Measurements from ENCODE around the gene GPR55.

Gene GPR55

DNA sequence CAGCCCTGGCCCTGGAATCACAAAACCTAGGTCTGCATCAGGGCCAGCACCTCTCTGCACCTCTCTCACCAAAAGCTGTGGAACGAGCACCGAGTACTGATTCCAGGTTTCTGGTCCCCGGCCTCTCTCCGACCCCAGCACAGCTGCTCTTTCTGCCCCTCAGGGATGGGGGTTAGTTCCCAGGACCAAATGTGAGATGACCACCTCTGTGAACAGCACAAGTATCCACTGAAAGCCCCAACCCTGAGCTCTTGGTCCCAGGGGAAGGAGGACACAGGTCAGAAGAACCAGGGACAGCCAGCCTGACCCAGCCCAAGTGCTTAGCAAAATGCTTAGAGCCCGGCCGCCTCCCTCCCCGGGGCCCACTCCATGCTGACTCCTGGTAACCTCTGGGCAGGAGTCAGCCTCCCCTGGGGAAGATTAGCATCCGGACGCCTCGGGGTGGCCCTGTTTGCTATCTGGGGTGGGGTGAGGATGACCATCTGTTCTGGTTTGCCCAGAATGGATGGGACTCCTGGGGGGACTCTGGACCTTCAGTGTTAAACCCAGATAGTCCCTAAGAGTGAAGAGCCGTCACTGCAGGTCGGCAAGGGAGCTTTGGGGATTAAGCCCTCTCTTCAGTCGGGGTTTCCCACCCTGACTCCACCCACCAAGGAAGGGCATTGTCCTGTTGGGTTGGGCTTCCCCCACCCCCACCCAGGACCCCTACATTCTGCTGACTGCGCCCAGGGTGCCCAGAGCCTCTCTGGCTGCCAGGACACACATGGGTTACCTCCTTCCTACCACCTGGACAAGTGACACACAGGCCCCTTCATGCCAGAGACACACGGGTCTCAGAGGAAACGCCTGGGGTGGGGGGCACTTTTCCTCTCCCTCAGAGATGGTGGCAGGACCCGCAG, 9.4 kb upstream of the GPR55 start:
- DNase-seq (ENCODE audit: low read depth) = no peak

GRCh38 chr2:230933521-230934180, 8.6 kb upstream of the GPR55 start:
- DNase-seq (ENCODE audit: low read depth) = no peak

- no peak for DNase-seq (ENCODE audit: low read depth)
Measured at GRCh38 chr2:230932556-230933511, 7.8 kb upstream of the GPR55 start.

DNA sequence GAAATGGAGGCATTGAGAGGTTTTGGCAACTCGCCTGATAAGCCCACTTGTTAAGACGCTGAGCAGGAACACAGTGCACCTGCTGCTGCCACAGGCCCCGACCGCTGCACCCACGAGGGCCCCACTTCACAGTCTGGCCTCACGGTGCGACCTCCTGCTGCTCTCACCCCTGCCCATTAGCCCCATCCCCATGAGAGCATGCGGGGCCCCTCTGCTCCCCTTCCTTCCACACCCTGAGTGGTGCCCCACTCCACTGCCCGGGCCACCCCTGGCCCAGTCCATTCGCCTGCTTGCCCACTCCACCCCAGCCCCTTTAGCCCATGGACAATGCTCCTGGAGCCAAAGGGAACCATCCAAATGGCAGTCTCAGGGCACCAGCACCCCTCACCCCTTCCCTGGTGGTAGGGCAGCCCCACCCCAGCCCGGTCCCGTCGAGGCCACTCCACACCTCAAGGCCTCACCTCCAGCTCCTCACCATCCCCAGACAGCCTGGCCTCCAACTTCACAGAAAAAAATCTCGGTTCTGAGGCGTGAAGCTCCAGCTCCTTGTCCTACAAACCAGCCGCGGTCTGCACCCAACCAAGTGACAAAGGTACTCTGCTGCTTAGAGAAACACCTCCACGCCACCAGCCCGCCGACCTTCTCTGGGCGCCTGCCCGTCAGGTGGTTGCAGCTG, 6.7 kb upstream of the GPR55 start:
- no peak for DNase-seq (ENCODE audit: low read depth)

GRCh38 chr2:230930928-230931555, 6.0 kb upstream of the GPR55 start:
- DNase-seq (ENCODE audit: low read depth) = no peak

GRCh38 chr2:230930149-230930780, 5.2 kb upstream of the GPR55 start:
- DNase-seq (ENCODE audit: low read depth) = no peak

GRCh38 chr2:230929381-230930148, 4.5 kb upstream of the GPR55 start:
- DNase-seq (ENCODE audit: low read depth) = no peak

- DNase-seq (ENCODE audit: low read depth) = no peak
Measured at GRCh38 chr2:230928701-230929380, 3.8 kb upstream of the GPR55 start.

- no peak for DNase-seq (ENCODE audit: low read depth)
Measured at GRCh38 chr2:230927711-230928341, 2.8 kb upstream of the GPR55 start.

DNA sequence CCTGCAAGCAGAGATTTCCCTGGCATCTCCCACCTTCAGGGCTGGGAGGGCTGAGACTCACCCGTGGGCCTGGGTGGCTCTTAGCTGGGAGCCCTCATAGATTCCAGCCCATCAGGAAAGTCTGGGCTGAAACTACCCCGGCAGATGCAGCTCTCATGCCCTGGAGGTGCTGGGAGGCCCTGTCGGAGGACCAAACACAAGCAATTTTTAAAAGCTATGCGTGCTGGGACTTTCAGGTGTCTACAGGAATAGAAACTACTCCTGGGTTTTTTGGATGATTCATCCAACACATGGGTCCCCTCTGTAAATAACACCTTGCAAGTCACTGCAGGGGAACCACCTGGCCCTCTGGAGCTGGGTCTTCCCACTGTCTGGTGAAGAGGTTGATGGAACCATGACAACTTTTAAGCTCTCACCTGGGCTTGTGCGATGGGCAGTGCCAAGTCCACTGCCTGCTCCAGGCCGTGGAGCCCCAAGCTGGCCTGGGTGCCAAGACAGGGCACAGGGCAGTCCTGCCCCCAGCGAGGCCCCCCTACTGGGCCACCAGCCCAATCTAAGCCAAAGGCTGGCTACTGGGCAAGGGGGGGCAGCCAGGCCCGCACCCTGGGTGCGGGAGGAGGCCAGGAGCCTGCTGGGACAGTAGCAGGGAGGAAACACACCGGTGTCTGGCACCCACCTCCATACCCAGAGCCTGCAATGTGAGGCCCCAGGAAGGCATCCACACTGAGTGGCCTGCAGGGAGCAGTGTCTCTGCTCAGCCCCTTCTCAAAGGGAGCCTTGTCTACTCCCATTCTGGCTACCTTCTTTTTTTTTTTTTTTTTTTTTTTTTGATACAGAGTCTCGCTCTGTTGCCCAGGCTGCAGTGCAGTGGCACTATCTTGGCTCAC, 1.1 kb upstream of the GPR55 start:
- DNase-seq (ENCODE audit: low read depth) = no peak

- DNase-seq (ENCODE audit: low read depth) = no peak
Measured at GRCh38 chr2:230925443-230925878, 419 bp upstream of the GPR55 start.

GRCh38 chr2:230924092-230924469, 961 bp downstream of the GPR55 start:
- DNase-seq (ENCODE audit: low read depth) = no peak

GRCh38 chr2:230922951-230923717, 1.9 kb downstream of the GPR55 start:
- DNase-seq (ENCODE audit: low read depth) = no peak

DNA sequence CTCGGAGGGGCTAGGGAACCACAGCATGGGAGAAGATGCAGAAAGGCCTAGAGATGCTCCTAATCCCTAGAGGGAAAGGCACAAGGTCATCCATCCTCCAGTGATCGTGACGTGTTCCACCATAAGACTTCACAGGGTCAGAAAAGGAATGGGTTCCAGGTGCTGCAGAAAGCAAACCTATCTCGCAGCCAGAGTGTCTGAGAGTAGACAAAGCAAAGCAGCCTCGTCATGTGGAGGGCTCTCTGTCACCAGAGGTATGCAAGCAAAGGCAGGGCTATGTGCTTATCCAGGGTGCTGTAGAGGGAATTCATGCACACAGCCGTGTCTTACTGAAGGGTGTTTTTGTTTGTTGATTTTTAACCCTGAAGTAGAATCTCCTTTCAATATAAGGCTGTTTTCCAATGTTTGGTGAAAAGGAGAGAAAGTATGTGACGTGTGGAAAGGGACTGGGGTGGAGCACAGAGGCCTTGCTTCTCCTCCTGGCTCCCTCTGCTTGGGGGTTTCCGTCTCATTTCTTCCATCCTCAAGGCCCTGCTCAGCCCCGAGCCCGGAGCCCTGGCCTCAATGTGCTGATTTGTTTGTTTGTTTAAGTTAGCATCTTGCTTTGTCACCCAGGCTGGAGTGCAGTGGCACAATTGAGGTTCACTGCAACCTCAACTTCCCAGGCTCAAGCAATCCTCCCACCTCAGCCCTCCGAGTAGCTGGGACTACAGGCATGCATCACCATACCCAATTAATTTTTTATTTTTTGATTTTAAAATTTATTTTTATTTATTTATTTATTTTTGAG, 3.0 kb downstream of the GPR55 start:
- DNase-seq (ENCODE audit: low read depth) = no peak

DNA sequence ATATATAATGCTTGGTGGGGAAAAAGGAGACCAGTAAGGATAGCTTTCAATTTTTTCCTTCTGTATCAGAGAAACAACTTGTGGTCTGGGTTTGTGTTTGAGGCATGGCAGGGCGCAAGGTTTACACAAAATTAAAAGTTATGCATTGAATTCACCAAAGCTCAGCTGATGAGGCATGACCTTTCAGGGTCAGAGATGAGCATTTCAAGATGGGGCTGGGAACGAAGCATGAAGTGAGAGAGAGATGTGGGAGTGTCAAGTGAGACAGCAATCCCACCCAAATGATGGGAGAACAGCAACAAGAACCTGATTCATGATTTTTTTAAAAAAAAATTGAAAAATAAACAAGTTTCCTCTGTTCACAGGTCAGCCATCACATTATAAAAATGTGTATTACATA, 4.9 kb downstream of the GPR55 start:
- DNase-seq (ENCODE audit: low read depth) = no peak

DNA sequence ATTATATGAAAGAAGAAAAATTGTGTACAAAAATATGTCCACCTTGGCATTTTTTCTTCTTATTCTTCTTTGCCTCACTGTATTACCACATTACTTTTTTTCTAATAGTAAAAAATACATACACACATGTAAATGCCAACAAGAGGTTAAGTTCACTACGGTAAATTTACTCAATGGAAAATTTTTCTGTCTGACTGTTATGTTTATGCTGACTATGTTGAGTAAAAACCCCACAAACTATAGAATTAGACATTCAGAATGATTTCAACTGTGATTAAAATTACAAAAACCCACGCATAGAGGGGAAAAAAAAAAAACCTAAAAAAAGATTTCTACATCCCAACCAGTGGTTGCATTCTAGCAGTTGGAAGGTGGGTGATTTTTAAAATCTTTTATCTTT, 5.4 kb downstream of the GPR55 start:
- no peak for DNase-seq (ENCODE audit: low read depth)
